HTERT RPE-1 (cell line): ENCODE results near the gene SYT6.

Experiments
- in situ Hi-C: fragments of 300-500 bp; cut with MboI; formaldehyde crosslinking; loops from 4 replicates; pipeline ENCODE4 v1.14.3; 2020; ENCODE audit warnings: low sequenced_read_pairs

SYT6 gene

DNA sequence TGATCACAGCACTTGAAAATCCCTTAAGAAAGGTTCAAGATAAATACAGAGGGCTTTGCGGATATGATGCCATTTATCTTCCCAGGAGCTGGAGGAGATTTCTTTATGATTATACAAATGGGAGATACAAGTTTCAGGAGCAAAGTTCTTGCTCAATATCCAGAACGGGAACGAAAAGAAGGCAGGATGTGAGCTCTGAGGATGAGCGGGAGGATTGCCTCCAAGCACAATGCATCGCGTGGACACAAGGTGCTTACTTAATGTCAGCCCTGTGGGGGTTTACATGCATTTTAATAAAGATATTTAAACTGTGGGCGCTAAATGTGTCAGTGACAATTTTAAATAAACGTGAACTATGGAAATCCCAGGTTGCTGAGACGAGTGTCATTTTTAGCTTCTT lies 59.0 kb downstream of the SYT6 start:
- in situ Hi-C loops, result no loop called here

DNA sequence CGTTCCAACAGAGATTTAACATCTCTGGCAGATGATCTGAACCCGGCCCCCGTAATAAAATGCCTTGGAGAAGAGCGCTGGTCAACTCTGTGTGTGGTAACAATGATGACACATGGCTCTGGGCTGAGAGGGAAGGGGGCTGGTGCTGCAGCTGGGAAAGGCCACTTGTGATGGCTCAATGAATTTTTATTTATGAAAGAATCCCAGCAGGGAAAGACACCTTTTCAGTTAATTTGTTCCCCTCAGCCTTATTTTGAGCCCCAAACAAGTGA lies 59.4 kb downstream of the SYT6 start:
- in situ Hi-C loops, result no loop called here

DNA sequence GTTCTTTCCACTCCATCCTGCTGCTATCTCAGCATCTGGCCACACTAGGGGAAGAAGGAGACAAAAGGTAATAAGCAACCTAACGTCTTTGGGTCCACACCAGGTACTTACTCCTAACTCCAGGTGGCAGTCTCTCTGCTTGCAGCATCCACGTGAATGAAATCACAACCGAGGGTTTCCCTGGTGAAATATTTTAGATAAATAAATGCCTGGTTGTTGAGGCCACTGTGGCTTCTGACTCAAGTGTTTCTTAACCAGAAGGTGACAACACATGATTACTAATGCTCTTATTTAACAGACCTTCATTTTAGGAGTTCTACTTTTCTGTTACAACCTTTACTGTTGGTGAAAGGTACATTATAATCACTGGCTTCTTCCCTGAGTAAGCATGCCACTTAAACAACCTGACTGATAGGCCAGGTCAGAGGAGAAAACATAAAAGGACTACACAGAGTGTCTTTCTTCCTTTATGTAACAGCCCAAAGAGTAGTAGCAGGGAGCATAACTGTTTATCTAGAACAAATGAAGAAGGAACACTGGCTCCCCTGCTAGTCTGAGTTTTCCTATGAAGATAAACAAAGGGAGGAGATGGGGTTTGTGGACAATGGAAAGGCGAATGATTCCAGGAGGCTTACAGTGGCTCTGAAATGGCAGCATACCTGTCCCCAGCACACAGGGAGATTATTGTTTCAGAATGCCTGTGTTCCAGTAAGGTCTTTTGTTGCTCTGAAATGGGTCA lies 59.9 kb downstream of the SYT6 start:
- in situ Hi-C loops, result no loop called here

DNA sequence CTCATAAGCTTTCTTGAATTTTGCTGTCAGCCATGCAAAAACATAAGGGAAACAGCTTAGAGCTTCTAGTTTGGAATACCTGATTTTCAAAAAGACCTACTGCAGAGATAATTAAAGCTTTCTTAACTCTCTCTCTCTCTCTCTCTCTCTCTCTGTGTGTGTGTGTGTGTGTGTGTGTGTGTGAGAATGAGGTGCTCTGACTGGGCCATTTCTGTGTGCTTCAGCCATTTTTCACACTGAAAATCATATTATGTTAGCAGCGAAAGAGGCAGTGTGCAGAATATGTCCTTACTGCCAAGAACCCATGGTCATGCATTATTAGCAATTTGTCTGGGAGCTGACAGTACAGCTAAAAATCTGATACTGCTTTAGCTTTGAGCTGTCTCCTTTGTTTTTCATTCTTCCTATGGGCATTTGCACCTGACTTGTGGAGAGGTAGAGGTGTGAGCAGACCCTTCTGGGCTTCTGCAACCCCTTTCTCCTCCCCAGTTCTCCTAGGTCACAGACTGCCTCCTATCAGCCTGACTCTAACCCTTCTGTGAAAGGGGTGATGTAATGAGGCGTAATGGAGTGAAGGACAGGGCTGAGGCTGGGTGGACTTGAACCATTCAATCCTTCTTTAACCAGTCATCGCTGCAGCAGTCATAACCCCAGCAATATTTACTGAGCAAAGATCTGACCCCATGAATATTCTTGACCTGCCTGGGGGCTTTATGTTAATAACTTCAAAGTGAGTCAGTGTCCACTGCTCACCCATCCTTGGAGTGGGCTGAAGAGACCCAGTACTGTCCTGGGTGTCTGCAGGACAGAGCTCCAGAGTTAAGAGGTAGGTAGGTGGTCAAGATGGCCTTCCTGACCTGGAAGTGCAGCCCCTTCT lies 61.2 kb downstream of the SYT6 start:
- in situ Hi-C loops, result no loop called here

DNA sequence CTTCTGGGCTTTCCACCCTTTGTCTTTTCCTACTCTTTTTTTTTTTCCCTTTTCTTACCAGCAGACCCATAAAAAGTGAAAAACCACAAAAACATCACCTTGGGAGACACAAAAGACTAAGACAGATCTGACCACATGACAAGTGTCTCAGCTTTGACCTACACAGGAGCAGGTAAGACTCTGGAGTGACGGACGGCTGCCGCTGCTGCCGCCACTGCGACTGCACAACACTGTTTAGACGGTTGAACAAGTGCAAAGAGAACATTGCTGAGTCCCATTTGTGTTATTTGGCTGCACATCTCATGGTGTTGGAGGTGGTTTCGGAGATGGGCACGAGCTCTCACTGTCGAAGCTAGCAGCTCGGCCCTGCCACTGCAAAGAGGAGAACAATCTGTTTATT lies 62.0 kb downstream of the SYT6 start:
- in situ Hi-C loops, result no loop called here

DNA sequence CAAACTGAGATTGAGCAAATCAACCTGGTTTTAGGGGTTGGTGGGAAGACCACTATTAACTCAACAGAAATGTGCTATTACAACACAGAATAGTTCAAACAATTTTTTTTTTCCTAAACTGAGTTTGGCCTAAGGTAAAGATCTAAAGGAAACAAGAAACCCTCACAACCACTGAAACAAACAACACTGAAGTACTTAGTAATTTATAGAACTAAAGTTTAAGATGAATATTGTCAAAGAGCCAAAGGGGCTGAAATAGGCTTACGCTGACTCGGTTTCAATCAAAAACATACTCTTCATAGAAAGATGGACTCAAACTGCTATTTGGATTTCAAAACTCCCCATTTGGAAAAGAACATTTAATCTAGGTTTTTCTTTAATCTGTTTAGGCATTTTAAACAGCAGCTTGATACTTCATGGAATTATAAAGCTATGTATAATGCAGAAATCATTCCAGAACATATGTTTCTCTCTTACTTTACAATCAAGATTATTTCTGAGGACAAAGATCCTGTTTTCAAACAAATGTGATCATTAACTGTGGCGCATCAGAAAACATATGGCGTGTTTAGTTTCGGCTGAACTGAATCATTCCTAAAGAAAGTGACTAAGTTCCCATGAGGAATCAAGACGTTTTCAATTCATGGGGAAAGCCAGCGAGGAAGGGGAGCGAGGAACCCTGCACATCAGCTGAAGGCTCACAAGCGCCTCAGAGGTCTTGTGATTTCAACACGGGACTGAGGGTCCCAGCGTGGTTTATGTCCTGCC lies 62.7 kb downstream of the SYT6 start:
- in situ Hi-C loops, result no loop called here

DNA sequence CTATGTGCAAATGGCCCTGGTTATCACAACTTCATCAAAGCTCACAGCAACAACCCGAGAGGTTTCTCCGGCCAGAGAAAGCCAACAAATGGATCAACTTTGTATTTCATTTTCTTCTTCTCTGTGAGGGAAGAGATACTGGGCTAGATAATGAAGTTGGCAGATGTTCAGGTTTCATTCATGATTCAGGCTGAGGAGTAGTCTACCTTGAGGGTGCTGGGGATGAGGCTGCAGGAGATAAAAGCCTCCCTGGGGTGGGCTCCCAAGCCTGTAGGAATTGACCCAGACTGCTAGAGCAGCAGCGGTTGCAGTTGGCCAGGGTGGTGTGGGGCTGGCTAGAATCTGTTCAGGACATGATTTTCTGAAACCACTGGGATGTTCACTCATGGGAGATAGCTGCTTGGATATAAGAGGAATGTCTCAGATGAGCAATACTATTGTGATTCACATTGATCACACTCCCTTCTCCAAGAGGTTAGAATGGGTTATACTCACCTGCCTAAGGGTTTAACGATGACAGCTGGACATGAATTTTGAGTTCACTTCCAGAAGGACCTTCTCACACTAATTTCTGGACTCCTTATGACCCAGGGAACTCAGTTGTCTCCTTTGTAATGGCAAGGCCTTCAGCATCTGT lies 64.0 kb downstream of the SYT6 start:
- in situ Hi-C loops, result no loop called here

DNA sequence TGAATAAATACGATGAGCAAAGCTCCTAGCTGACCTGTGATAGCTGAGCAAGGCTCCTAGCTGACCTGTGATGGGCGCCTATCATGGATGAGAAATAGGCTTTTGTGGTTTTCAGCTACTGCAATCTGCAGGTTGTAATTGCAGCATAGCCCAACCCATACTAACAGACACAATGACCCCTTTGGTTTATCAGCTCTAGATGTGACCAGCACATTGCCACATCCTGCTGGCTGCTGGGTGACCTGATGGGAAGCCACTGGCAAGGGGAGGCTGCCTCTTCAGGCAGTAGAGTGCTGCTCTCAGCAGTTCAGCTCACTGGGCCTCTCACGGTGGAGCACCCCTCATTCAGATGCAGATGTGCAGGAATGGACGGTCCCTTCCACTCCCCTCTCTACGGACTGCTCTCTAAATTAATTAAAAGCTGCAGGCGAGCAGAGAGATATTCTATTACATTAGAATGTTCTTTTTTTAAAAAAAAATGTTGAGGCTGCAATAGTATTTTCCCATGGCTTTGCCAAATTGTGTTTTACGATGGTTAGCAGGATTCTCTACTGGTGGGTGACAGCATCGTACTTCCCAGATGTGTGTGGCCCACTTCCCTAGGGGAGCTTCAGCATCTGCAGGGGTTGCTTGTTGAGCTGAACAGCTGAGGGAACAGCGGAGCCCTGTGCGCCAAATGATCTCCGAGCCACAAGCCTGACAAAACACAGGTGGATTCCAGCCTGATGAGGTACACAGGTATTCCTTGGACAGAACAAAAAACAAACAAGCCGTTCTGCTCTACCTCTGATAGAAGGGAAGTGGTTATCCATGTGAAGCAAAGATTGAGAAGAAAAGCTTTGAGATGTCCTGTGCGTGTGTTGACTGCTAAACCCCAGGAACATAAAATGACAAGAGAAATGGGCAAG lies 65.0 kb downstream of the SYT6 start:
- in situ Hi-C loops, result no loop called here

DNA sequence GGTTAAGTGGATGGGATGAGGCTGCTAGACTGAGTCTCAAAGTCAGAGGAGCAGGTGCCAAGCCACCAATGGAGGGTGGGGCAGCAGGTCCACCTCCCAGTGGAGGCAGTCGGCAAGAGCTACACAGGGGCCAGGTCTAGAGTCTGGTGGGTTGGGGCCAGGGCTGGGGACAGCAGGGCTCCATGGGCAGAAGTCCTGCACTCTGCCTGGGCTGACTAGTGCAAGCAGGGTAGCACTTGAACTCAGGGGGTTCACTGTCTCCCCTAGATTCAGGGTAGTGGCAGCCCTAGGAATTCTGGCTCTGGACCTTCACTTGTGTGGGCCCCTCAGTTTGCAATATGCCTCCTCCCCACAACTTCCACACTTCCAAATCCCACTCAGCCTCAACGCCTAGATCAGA lies 66.2 kb downstream of the SYT6 start:
- in situ Hi-C loops, result no loop called here

DNA sequence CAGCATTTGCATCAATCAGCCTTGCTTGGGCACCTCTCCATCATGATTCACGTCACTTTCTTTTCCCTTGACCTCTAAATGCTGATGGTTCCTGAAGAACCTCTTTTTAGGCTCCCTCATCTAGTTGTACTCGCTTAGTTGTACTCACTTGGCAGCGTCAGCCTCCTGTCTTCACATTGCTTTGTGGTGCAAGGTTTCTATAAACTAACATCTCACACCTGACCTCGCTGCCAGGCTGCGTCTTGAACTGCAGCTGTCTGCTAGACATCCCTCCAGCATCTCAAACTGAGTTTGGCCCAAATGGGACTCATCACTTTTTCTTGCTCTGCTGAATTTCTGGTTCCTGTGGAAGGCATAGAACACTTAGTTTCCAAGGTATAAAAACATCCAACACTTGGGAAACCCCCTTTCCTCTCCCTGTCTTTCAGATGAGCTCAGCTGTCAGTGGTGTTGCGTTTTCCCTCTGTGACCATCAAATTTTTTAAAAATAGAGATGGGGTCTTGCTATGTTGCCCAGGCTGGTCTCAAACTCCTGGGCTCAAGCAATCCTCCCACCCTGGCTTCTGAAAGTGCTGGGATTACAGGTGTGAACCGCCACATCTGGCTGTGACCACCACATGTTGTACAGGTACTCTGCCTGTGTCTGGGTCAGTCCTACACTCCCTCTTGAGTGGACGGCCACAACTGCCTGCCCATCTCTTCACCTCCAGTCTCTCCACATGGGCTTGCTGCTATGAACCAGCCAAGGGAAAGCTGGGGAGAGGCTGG lies 66.9 kb downstream of the SYT6 start:
- in situ Hi-C loops, result no loop called here

DNA sequence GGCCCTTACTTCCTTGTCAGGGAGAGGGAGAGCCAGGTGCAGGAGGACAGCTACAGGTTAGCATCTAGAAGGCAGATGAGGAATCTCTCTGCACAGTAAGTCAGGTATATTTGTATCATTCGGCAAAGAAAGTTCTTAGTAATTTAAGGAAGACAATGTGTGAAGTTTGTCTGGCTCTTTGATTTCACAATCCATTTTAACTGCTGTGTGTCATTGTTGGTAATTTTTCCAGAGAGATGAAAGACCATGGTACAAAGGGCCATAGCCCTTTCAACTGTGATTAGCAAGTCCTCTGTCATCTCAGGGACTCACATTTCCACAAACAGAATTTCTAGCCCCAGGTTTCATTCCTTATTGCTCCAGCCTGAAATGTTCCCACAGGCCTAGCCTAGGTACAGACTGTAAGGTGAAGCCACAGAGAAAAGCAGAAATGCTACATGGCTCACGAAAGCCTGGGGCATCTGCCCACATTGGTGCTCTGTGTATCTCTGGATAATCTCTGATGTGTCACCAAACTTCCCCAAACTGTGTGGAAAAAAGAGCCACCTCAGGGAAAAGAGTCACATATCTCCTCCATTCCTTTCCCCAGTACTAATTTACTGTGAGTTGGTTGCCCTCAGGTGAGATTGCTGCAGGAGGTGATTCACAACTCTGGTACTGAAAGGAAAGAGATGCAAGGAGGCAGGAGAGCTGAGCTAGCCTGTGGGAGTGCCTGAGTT lies 70.6 kb downstream of the SYT6 start:
- in situ Hi-C loops, result no loop called here

DNA sequence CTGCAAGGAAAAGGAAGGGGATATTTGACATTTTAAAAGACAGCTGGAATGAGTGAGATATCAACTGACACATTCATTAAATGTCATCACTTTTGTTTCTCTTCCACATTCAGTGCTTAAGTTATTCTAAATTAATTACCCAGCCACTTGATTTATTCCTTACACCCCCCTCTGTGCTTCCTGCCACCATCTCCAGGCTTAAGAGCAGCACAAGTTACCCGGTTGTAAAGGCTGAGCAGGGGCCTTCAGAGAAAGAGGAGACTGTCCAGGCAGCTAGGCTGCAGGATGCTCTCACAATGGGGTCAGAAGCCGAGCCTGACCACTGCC lies 71.4 kb downstream of the SYT6 start:
- in situ Hi-C loops, result no loop called here

DNA sequence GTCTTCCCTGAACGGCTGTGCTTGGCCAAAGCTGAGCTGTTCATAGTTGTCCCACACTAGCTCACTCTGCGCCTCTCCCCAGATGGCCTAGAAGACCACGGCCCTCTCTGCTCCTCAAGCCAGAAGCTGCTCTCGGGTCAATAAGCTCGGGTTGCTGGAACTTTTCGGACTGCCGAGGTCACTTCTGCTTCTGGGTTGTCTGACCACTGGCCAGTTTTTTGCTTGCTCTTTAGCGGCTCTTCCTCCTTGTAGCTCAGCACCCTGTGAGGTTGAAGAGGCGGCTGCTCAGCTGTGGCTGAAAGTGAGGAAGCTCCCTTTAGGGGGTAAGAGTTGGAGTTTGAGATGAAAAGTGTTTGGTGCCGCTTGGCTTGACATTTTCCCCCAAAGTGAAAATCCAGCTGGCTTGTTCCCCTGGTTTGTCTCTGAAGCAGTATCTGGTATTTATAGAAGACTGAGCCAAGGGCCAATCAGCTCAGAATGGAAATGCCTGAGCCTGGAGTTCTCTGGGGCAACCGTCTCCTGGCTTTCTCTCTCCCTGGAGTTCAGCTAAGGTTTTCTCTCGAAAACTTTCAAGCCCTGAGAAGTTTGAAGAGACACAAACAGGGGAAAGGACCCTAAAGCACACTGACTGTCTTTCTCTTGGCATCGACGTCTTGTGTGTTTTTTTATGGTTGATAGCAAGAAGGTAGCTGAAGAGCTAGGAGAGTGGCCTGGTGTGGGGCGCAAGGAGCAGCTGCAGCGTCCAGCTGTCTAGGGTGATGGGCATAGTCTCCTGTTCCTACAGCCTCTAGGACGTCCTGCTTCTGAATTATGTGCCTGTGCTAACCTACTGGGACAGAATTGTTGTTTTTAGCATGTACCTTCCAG lies 72.0 kb downstream of the SYT6 start:
- in situ Hi-C loops, result no loop called here

DNA sequence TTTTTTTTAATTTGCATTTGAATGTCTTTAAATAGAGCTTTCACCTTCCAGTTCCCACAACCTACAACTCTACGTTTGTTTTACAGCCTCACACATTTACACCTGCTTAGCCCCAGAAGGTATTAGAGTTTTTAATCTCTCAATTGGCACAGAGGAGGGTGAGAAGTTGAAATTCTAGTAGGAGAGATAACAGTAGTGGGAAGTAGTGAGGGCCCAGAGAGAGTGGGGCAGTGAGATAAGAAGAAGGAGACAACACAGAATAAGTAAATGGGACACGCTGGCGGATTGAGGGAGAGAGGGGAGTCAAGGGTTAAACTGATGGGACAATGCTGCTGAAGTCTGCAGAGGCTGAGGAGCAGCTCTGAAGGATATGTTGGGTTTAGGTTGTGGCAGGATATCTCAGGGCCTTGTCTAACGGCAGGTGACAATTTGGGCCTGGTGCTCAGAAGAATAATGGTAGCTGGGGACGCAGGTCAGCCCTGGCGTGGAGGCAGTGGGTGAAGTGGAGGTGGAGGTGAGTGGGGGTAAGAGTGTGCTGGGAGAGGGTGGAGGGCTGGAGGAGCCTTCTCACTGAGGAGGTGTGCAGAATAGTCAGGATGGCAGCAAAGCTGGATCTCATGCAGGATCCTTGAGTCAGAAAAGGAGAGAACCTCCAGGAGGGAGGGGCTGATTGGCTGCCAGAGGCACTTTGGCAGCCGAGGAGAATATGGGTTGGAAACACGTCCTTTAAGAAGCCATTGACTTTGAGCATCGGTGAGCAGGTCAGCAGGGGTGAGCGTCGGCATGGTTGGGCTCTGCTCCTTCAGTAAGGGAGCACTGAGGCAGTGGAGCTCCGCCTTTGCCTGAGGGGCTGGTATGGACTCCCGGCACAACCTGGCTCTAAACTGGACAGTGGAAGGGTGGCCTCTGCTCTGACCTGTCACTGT lies 72.9 kb downstream of the SYT6 start:
- in situ Hi-C loops, result no loop called here

DNA sequence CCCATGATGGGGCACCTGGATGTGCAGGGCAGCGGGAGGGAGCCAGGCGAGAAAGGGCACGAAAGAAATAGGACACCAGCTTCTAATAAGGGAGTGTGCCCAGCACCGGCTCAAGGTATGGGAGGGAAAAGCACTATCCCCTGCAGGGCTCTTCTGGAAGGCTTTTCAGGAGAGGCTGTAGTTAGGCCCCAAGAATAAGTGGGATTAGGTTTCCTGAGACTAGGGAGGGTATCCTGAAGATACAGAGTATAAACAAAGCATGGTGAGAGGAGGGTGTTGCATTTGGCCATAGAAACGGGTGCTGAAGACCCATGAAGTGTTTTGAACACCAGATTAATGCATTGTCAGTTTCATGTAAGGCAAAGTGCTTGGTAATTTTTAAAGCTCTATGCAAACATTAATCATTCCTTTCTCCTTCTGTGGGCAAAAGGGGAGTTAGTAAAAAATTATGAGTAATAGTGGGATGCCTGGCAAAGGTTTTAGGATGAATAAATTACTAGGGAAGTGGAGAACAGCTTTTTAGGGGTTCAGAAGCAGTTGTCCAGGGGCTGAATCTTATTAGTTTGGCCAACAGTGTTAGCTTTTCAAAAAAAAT lies 74.0 kb downstream of the SYT6 start:
- in situ Hi-C loops, result no loop called here

DNA sequence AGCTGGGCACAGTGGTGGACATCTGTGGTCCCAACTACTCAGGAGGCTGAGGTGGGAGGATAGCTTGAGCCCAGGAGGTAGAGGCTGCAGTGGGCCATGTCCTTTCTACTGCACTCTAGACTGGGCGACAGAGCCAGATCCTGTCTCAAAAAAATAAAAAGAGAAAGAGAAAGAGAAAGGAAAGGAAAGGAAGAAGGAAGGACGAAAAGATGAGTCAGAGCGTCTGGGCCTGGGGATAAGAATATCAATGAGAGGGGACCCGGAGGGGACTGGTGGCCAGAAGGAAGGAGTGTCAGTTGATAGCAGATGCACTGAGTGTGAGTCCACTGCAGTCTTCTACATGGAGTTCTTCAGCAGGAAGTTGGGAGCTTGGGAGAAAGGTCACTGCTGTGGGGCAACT lies 75.6 kb downstream of the SYT6 start:
- in situ Hi-C loops, result no loop called here

DNA sequence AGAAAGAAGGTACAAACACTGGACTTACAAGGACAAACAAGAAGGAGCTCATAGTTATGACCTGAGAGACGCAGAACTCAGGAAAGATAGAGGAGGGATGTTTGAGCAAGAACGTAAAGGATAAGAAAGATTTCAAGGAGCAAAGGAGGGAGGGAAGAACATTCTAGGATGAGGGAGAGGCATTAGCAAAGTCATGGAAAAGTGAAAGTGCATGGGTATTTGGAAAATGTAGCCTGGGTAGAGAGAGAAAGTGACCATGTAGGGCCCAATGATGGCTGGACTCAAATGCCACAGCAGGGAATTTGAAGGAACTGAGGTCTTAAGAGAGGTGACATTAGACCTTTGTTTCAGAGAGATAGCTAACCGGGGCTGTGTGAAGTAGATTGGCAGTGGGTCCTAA lies 76.5 kb downstream of the SYT6 start:
- in situ Hi-C loops, result no loop called here
